Prostate gland (tissue), 2 donors: ENCODE results near the gene KIF26B. TPM values are rescaled to one million over a fixed set of nuclear protein-coding genes. Genes with fewer than 3 reads are reported as not detected.
"Not testable (repeated sequence)": the region's sequence is repeated elsewhere in the genome, so short reads cannot be mapped to it uniquely, and the experiment has no call there.

Experiments used
- DNase-seq: peaks from one replicate; pipeline ENCODE4 v3.0.0-alpha.2; 2019; ENCODE audit warnings: low spot score
- H3K27ac ChIP-seq, 2 donors: fragments of 200-600 bp; sonication (generic); 2 replicates each; pipeline ENCODE4 v1.5.1; 2017 to 2019
- H3K27me3 ChIP-seq: fragments of 200-600 bp; sonication (generic); replicated peaks from 2 replicates; pipeline ENCODE4 v1.5.1; 2019; ENCODE audit not compliant: insufficient read depth
- H3K36me3 ChIP-seq, 2 donors: fragments of 200-600 bp; sonication (generic); 1 replicate in 1 of 2; 2 replicates in 1 of 2; pipeline versions ENCODE4 v1.5.1 to v1.8.1; 2017 to 2019
- H3K4me1 ChIP-seq: fragments of 200-600 bp; sonication (generic); replicated peaks from 2 replicates; pipeline ENCODE4 v1.5.1; 2019
- H3K4me3 ChIP-seq, 2 donors: fragments of 200-600 bp; sonication (generic); 2 replicates each; pipeline ENCODE4 v1.5.1; 2017 to 2019
- H3K9me3 ChIP-seq: fragments of 200-600 bp; sonication (generic); 2 replicates; pipeline ENCODE4 v1.5.1; 2017
- CTCF ChIP-seq, 4 experiments: fragments of 200-600 bp in 2 of 4; fragments of 450-650 bp in 2 of 4; sonication (generic) in 2 of 4; IDR thresholded peaks; 1 replicate in 3 of 4; 2 replicates in 1 of 4; pipeline ENCODE4 v1.5.1; 2016 to 2019; ENCODE audit warnings: antibody characterized with exemption in 4 of 4, mild to moderate bottlenecking in 2 of 4, moderate library complexity in 2 of 4
- POLR2A ChIP-seq: fragments of 450-650 bp; IDR thresholded peaks from one replicate; pipeline ENCODE4 v1.6.1; 2016; ENCODE audit warnings: antibody characterized with exemption, mild to moderate bottlenecking
- POLR2AphosphoS5 ChIP-seq: sonication (generic); formaldehyde crosslinking; IDR thresholded peaks from one replicate; pipeline ENCODE4 v1.6.1; 2017; ENCODE audit warnings: antibody characterized with exemption
- WGBS: methylation state at CpG from one replicate; pipeline ENCODE4 v1.1.5; 2018; 5-methylcytosine and 5-hydroxymethylcytosine counted together
- intact Hi-C: fragments of 100-400 bp; cut with DNase I; formaldehyde crosslinking; loops from one replicate; pipeline ENCODE4 v1.14.2; 2022
- total RNA-seq, 2 donors: library from RNA; depleted of rRNA; stranded (reverse); fragments of >200 nt; gene quantifications; one replicate each; pipeline ENCODE4 v1.1.0, GENCODE V29; 2016

The KIF26B gene
- total RNA-seq, 2 donors from 2014 or later: 3.3 to 3.8 TPM

DNA sequence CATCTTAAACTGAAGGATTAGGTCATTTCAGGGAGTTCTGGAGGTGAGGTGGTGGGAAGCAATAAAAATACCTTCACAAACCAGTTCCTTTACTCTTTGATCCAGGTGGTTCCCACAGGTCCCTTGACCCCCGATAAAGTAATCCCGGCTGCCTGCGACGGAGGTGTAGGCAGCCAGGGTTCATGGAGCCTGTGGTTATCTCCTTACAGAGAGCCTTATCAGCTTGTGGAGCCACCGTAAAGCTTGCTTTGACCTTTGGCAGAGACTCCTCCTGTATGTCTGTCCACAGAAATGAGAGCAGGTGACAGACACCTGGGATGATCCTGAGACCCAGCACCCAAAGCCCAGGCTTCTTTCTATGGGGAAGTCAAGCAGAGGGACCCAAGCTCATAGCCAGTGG, 243.4 kb downstream of the KIF26B start:
- no peak overlapping the region for H3K4me3 ChIP-seq

GRCh38 chr1:245401881-245402587, 247.2 kb downstream of the KIF26B start:
- DNase-seq: no peak
- Histone ChIP-seq H3K9me3 (no peaks in the 10 kb centered on the region), H3K27ac (no peak overlapping the region), H3K27me3 (no peaks in the 10 kb centered on the region), H3K4me1 (no peaks in the 10 kb centered on the region), H3K36me3 (no peaks in the 10 kb centered on the region), H3K4me3 (no peak overlapping the region)
- WGBS: 80% methylated on average over 7 of the region's 7 CpGs
- TF ChIP-seq POLR2A: no peak
- TF ChIP-seq CTCF (IDR thresholded peaks at IDR 0.05): no peak
- TF ChIP-seq POLR2AphosphoS5: no peak
- intact Hi-C loops: no loop called here

More for the DNA sequence above, 243.4 kb downstream of the KIF26B start:
- DNase-seq: no peak
- Histone ChIP-seq H3K4me1 (no peaks in the 10 kb centered on the region), H3K9me3 (no peaks in the 10 kb centered on the region), H3K27ac (no peak overlapping the region), H3K27me3 (no peaks in the 10 kb centered on the region), H3K36me3 (no peaks in the 10 kb centered on the region)
- TF ChIP-seq POLR2AphosphoS5 (no peak), POLR2A (no peak), CTCF (IDR thresholded peaks at IDR 0.05) (no peak)
- 76% methylated on average over 5 of the region's 5 CpGs for WGBS
- intact Hi-C loops: no loop called here

GRCh38 chr1:245402998-245403397, 248.2 kb downstream of the KIF26B start:
- H3K36me3 ChIP-seq, H3K27ac ChIP-seq, DNase-seq, intact Hi-C loops, H3K27me3 ChIP-seq, H3K4me3 ChIP-seq, H3K9me3 ChIP-seq, H3K4me1 ChIP-seq: not testable (repeated sequence)
- WGBS: 97% methylated on average over 4 of the region's 4 CpGs

DNA sequence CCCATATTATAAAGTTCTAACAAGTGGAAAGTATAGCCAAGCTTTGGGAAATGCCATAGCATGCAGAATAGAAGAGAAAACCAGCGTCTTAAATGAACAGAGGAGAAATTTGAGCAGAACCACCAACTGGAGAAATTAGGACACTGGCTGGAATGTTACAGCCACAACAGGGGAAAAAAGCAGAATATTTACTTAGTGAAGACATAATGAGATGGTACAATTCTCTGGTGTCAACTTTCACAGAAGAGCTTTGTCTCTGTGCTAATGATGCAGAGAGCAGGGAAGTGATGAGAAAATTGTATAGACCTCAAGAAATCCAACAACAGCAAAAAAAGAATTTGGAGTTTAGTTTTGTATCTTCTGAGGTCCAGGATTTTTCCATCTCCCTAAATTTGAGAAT, 249.7 kb downstream of the KIF26B start:
- WGBS: 69% methylated on average over 1 of the region's 1 CpG
- Histone ChIP-seq H3K4me3 (no peak overlapping the region), H3K36me3 (no peaks in the 10 kb centered on the region), H3K9me3 (no peaks in the 10 kb centered on the region), H3K4me1 (no peaks in the 10 kb centered on the region), H3K27me3 (no peaks in the 10 kb centered on the region), H3K27ac (no peak overlapping the region)
- TF ChIP-seq POLR2A (no peak), POLR2AphosphoS5 (no peak)
- DNase-seq: no peak
- intact Hi-C loops: no loop called here

GRCh38 chr1:245404952-245405351, 250.2 kb downstream of the KIF26B start:
- WGBS: 65% methylated on average over 4 of the region's 4 CpGs
- no peak overlapping the region for H3K4me3 ChIP-seq
- no peak for TF ChIP-seq CTCF (IDR thresholded peaks at IDR 0.05)
- TF ChIP-seq POLR2AphosphoS5: no peak
- no peak for TF ChIP-seq POLR2A
- no peaks in the 10 kb centered on the region for H3K36me3 ChIP-seq
- DNase-seq: no peak
- H3K9me3 ChIP-seq: no peaks in the 10 kb centered on the region
- no peak overlapping the region for H3K27ac ChIP-seq
- intact Hi-C loops: no loop called here
- H3K27me3 ChIP-seq: no peaks in the 10 kb centered on the region
- H3K4me1 ChIP-seq: no peaks in the 10 kb centered on the region

DNA sequence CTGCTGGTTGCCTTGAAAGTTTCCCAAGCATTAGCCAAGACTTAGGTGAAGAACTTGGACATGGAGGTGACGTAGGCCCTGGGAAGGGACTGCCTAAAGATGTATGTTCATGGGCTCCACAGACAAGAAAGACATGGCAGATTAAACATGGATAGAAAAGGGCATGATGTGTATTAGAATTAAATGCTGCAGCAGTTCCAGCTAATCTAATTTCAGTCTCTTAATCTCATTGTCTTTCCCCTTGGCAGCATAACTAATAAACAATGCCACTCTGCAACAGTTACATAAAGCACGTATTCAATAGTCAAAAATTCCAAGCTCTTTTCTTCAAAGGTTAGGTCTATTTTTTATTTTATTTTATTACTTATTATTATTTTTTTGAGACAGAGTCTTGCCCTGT, 251.6 kb downstream of the KIF26B start:
- Histone ChIP-seq H3K9me3 (no peaks in the 10 kb centered on the region), H3K27ac (no peak overlapping the region), H3K27me3 (peaks cover 2% of the 10 kb centered on the region), H3K36me3 (no peaks in the 10 kb centered on the region), H3K4me3 (no peak overlapping the region), H3K4me1 (no peaks in the 10 kb centered on the region)
- no peak for DNase-seq
- intact Hi-C loops: no loop called here
- WGBS: 96% methylated on average over 2 of the region's 2 CpGs
- no peak for TF ChIP-seq POLR2A
- TF ChIP-seq POLR2AphosphoS5: no peak
- TF ChIP-seq CTCF (IDR thresholded peaks at IDR 0.05): no peak
